ENCODE data around the gene SH2D7. TPM values are rescaled to one million over a fixed set of nuclear protein-coding genes. Genes with fewer than 3 reads are reported as not detected.

SH2D7 gene
- total and polyA plus RNA-seq, 8 donors = 0.04 to 1.8 (median 0.15) TPM; not detected in 1

DNA sequence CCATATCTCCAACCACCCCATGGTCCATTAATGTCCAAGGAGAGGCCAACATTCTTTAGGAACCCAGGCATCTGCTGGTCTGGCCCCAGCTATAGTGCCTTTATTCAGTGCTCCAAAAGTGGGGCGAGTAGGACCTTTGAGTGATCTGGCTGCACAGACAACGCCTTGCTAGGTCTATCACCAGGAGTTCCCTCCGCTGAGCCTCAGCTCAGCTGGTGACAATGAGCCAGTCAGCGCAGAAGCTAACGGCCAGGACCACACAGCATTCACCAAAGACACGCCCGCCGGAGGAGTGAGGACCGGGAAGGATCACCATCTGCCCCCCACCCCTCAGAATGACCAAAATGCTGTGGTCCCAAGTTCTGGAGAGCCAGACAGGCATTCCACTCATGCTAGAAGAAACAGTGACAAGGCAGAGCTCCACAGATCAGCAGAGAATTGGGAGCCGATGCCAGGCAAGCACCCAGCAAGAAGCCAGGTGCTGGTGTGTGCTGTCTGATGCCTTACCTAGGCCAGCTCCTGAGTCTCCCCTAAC, 33.9 kb upstream of the SH2D7 start:
- H3K27ac ChIP-seq = no peak overlapping the region
- no peaks in the 10 kb centered on the region for H3K9me3 ChIP-seq
- no peaks in the 10 kb centered on the region for H3K27me3 ChIP-seq
- peaks cover 0 to 2% (median 0%) of the 10 kb centered on the region in 3 donors for H3K36me3 ChIP-seq
- no peak for ATAC-seq
- intact Hi-C loops (cut with DNase I) = no loop called here
- WGBS, 2 donors = 90 to 96% methylated on average over 10 of the region's 10 CpGs
- H3K4me3 ChIP-seq = no peak overlapping the region
- no peak for FAIRE-seq
- H3K4me1 ChIP-seq = peaks cover 32 to 65% (median 56%) of the 10 kb centered on the region in 3 donors
- TF ChIP-seq, protein P1, sequence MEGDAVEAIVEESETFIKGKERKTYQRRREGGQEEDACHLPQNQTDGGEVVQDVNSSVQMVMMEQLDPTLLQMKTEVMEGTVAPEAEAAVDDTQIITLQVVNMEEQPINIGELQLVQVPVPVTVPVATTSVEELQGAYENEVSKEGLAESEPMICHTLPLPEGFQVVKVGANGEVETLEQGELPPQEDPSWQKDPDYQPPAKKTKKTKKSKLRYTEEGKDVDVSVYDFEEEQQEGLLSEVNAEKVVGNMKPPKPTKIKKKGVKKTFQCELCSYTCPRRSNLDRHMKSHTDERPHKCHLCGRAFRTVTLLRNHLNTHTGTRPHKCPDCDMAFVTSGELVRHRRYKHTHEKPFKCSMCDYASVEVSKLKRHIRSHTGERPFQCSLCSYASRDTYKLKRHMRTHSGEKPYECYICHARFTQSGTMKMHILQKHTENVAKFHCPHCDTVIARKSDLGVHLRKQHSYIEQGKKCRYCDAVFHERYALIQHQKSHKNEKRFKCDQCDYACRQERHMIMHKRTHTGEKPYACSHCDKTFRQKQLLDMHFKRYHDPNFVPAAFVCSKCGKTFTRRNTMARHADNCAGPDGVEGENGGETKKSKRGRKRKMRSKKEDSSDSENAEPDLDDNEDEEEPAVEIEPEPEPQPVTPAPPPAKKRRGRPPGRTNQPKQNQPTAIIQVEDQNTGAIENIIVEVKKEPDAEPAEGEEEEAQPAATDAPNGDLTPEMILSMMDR (IDR thresholded peaks at IDR 0.05) = no peak
- no peak for DNase-seq

- TF ChIP-seq, protein P1 (IDR thresholded peaks at IDR 0.05) = no peak
- H3K27me3 ChIP-seq = no peaks in the 10 kb centered on the region
- H3K4me1 ChIP-seq = peaks cover 34 to 68% (median 55%) of the 10 kb centered on the region in 3 donors
- H3K4me3 ChIP-seq = no peak overlapping the region
- DNase-seq (no peak), ATAC-seq (no peak), FAIRE-seq (no peak)
- intact Hi-C loops (cut with DNase I) = no loop called here
- no peaks in the 10 kb centered on the region for H3K36me3 ChIP-seq
- H3K9me3 ChIP-seq = no peaks in the 10 kb centered on the region
- peak overlapping the region in 1 of 4 donors; percentile 37 for H3K27ac ChIP-seq
- 82 to 85% methylated on average over 3 of the region's 3 CpGs for WGBS, 2 donors
These were observed 33.1 kb upstream of the SH2D7 start for GRCh38 chr15:78059110-78059839.

GRCh38 chr15:78060232-78060631, 32.1 kb upstream of the SH2D7 start:
- Histone ChIP-seq H3K9me3 (no peaks in the 10 kb centered on the region), H3K36me3 (no peaks in the 10 kb centered on the region), H3K4me3 (no peak overlapping the region), H3K27me3 (no peaks in the 10 kb centered on the region), H3K4me1 (peaks cover 39 to 69% (median 56%) of the 10 kb centered on the region in 3 donors), H3K27ac (no peak overlapping the region)
- no peak for DNase-seq
- FAIRE-seq = no peak
- no peak for ATAC-seq
- 93 to 96% methylated on average over 5 of the region's 5 CpGs for WGBS, 2 donors
- intact Hi-C loops (cut with DNase I) = no loop called here
- TF ChIP-seq, protein P1 (IDR thresholded peaks at IDR 0.05) = no peak

- Histone ChIP-seq H3K27ac (peak overlapping the region in 1 of 4 donors; percentile 13), H3K27me3 (no peaks in the 10 kb centered on the region), H3K36me3 (no peaks in the 10 kb centered on the region), H3K9me3 (no peaks in the 10 kb centered on the region), H3K4me1 (peaks cover 37 to 69% (median 57%) of the 10 kb centered on the region in 3 donors), H3K4me3 (no peak overlapping the region)
- FAIRE-seq = no peak
- DNase-seq = no peak
- ATAC-seq = peak in 3 of 4 donors; percentile 18 to 27 (median 22)
- TF ChIP-seq, protein P1 (IDR thresholded peaks at IDR 0.05) = no peak
- 5 to 6% methylated on average over 6 of the region's 6 CpGs for WGBS, 2 donors
- intact Hi-C loops (cut with DNase I) = no loop called here
These were observed 30.4 kb upstream of the SH2D7 start for GRCh38 chr15:78061963-78062427.

- H3K36me3 ChIP-seq = no peaks in the 10 kb centered on the region
These were observed 29.1 kb upstream of the SH2D7 start for GRCh38 chr15:78063217-78063616.

More at GRCh38 chr15:78063217-78063616, 29.1 kb upstream of the SH2D7 start:
- no peak for FAIRE-seq
- no peaks in the 10 kb centered on the region for H3K9me3 ChIP-seq
- no peak for ATAC-seq
- H3K4me1 ChIP-seq = peaks cover 40 to 76% (median 56%) of the 10 kb centered on the region in 3 donors
- no peak overlapping the region for H3K27ac ChIP-seq
- DNase-seq = no peak
- intact Hi-C loops (cut with DNase I) = no loop called here
- H3K27me3 ChIP-seq = no peaks in the 10 kb centered on the region
- TF ChIP-seq, protein P1 (IDR thresholded peaks at IDR 0.05) = no peak
- H3K4me3 ChIP-seq = no peak overlapping the region
